ENCODE measurements around the gene AATF.

GRCh38 chr17:37059493-37059892 is 110.7 kb downstream of the AATF start:
- TF ChIP-seq CTCF (IDR thresholded peaks at IDR 0.05), result no peak
- TF ChIP-seq EZH2 (IDR thresholded peaks at IDR 0.05), result no peak
